WTC11 (cell line): Measurements from ENCODE around the gene ENKUR. TPM values are rescaled to one million over a fixed set of nuclear protein-coding genes. Genes with fewer than 3 reads are reported as not detected.

Experiments
- ATAC-seq: fragments of 200-7000 bp; cut with Tn5 transposase; 2 replicates; pipeline ENCODE4 v1.10.0; 2021; ENCODE audit warnings: mild to moderate bottlenecking, moderate library complexity
- CTCF ChIA-PET: fragments of 300-600 bp; sonication (Branson Sonifier 250); formaldehyde crosslinking; loops from one replicate; lab custom pipeline; 2021; ENCODE audit warnings: antibody characterized with exemption; lab: Charles Lee
- POLR2A ChIA-PET: fragments of 350-600 bp; sonication (Branson Sonifier 250); formaldehyde crosslinking; loops from one replicate; lab custom pipeline; 2021; ENCODE audit warnings: antibody characterized with exemption; lab: Charles Lee
- DNase-seq: peaks from one replicate; pipeline ENCODE4 v3.0.0; 2021; ENCODE audit warnings: low spot score
- H3K27ac Mint-ChIP-seq: 2 replicates; pipeline ENCODE4 v1.8.0; 2021; ENCODE audit warnings: mixed read lengths
- H3K27me3 Mint-ChIP-seq: 2 replicates; pipeline ENCODE4 v1.8.0; 2021; ENCODE audit warnings: low read depth, mild to moderate bottlenecking, moderate library complexity, mixed read lengths
- H3K36me3 Mint-ChIP-seq: 2 replicates; pipeline ENCODE4 v1.8.0; 2021; ENCODE audit warnings: mixed read lengths
- H3K4me1 Mint-ChIP-seq: 2 replicates; pipeline ENCODE4 v1.8.0; 2022; ENCODE audit warnings: mixed read lengths
- H3K4me3 Mint-ChIP-seq: 2 replicates; pipeline ENCODE4 v1.8.0; 2021; ENCODE audit warnings: mild to moderate bottlenecking, moderate library complexity, mixed read lengths
- H3K9me3 Mint-ChIP-seq: 2 replicates; pipeline ENCODE4 v1.8.0; 2021; ENCODE audit warnings: mixed read lengths
- EMX1 ChIP-seq: fragments of 250-450 bp; sonication (Bioruptor Pico); IDR thresholded peaks from 2 replicates; pipeline ENCODE4 v1.8.0; 2021; ENCODE audit warnings: mild to moderate bottlenecking
- FOXK1 ChIP-seq: sonication (generic); formaldehyde crosslinking; IDR thresholded peaks from 2 replicates; pipeline ENCODE4 v1.8.0; 2022; ENCODE audit warnings: mild to moderate bottlenecking, moderate library complexity, missing genetic modification reagents
- GRHL2 ChIP-seq: fragments of 250-450 bp; sonication (Bioruptor Pico); IDR thresholded peaks from 2 replicates; pipeline ENCODE4 v1.8.0; 2022; ENCODE audit warnings: mild to moderate bottlenecking, moderate library complexity; ENCODE audit not compliant: insufficient replicate concordance, severe bottlenecking
- GTF2I ChIP-seq: fragments of 250-450 bp; sonication (Bioruptor Pico); conservative IDR thresholded peaks from 2 replicates; pipeline ENCODE4 v1.4.0; 2021; ENCODE audit warnings: mild to moderate bottlenecking
- JAZF1 ChIP-seq: fragments of 250-450 bp; sonication (Bioruptor Pico); IDR thresholded peaks from 2 replicates; pipeline ENCODE4 v1.9.0; 2021; ENCODE audit warnings: moderate library complexity, mild to moderate bottlenecking, inconsistent platforms
- JUN ChIP-seq: sonication (generic); formaldehyde crosslinking; IDR thresholded peaks from 2 replicates; pipeline ENCODE4 v1.8.0; 2023; ENCODE audit warnings: mild to moderate bottlenecking, missing genetic modification reagents
- MYBL2 ChIP-seq: sonication (generic); formaldehyde crosslinking; IDR thresholded peaks from 2 replicates; pipeline ENCODE4 v1.8.1; 2023; ENCODE audit warnings: mild to moderate bottlenecking, moderate library complexity, missing genetic modification reagents
- NFE2L1 ChIP-seq: sonication (generic); formaldehyde crosslinking; IDR thresholded peaks from 2 replicates; pipeline ENCODE4 v1.8.1; 2023; ENCODE audit warnings: missing genetic modification reagents
- NR1H2 ChIP-seq: sonication (generic); formaldehyde crosslinking; IDR thresholded peaks from 2 replicates; pipeline ENCODE4 v1.9.0; 2021; ENCODE audit warnings: mild to moderate bottlenecking, moderate library complexity, missing genetic modification reagents
- NR2C2 ChIP-seq: sonication (generic); formaldehyde crosslinking; IDR thresholded peaks from 2 replicates; pipeline ENCODE4 v1.8.0; 2022; ENCODE audit warnings: mild to moderate bottlenecking, missing genetic modification reagents
- PRRX2 ChIP-seq: fragments of 250-450 bp; sonication (Bioruptor Pico); IDR thresholded peaks from 2 replicates; pipeline ENCODE4 v1.8.0; 2021; ENCODE audit warnings: mild to moderate bottlenecking
- RELA ChIP-seq: sonication (generic); formaldehyde crosslinking; IDR thresholded peaks from 2 replicates; pipeline ENCODE4 v1.8.1; 2022; ENCODE audit warnings: missing genetic modification reagents, mild to moderate bottlenecking, borderline replicate concordance
- SMAD4 ChIP-seq: sonication (generic); formaldehyde crosslinking; IDR thresholded peaks from 2 replicates; pipeline ENCODE4 v1.8.0; 2022; ENCODE audit warnings: mild to moderate bottlenecking, missing genetic modification reagents
- SOX15 ChIP-seq: fragments of 250-450 bp; sonication (Bioruptor Pico); IDR thresholded peaks from 2 replicates; pipeline ENCODE4 v1.9.0; 2021; ENCODE audit warnings: mild to moderate bottlenecking
- TEAD4 ChIP-seq: sonication (generic); formaldehyde crosslinking; IDR thresholded peaks from 2 replicates; pipeline ENCODE4 v1.8.0; 2022; ENCODE audit warnings: mild to moderate bottlenecking, missing genetic modification reagents
- ZNF138 ChIP-seq: sonication (generic); formaldehyde crosslinking; conservative IDR thresholded peaks from 2 replicates; pipeline ENCODE4 v1.8.1; 2022; ENCODE audit warnings: mild to moderate bottlenecking, moderate library complexity, missing genetic modification reagents
- ZNF317 ChIP-seq: sonication (generic); formaldehyde crosslinking; IDR thresholded peaks from 2 replicates; pipeline ENCODE4 v1.8.1; 2023; ENCODE audit warnings: low read depth, mild to moderate bottlenecking, moderate library complexity, missing genetic modification reagents, borderline replicate concordance
- ZNF396 ChIP-seq: fragments of 250-450 bp; sonication (Bioruptor Pico); IDR thresholded peaks from 2 replicates; pipeline ENCODE4 v1.8.0; 2021; ENCODE audit warnings: mild to moderate bottlenecking, moderate library complexity, borderline replicate concordance
- ZNF416 ChIP-seq: fragments of 250-450 bp; sonication (Bioruptor Pico); IDR thresholded peaks from 2 replicates; pipeline ENCODE4 v1.9.0; 2021; ENCODE audit warnings: mild to moderate bottlenecking, inconsistent platforms
- ZNF423 ChIP-seq: fragments of 250-450 bp; sonication (Bioruptor Pico); IDR thresholded peaks from 2 replicates; pipeline ENCODE4 v2.1.2; 2022; ENCODE audit warnings: mild to moderate bottlenecking, moderate library complexity
- total RNA-seq: library from RNA; stranded (reverse); gene quantifications from 3 replicates; pipeline ENCODE4 v1.2.3, GENCODE V29; 2021
- TF ChIP-seq, protein P1 (sequence below): sonication (generic); formaldehyde crosslinking; IDR thresholded peaks from 2 replicates; pipeline ENCODE4 v1.8.1; 2023; ENCODE audit warnings: mild to moderate bottlenecking, missing genetic modification reagents, moderate library complexity
- TF ChIP-seq, protein P2 (sequence below): fragments of 250-450 bp; sonication (Bioruptor Pico); IDR thresholded peaks from 2 replicates; pipeline ENCODE4 v1.9.0; 2021; ENCODE audit warnings: moderate library complexity, mild to moderate bottlenecking, inconsistent platforms, borderline replicate concordance
- TF ChIP-seq, protein P3 (sequence below): sonication (generic); formaldehyde crosslinking; IDR thresholded peaks from 2 replicates; pipeline ENCODE4 v1.8.0; 2022; ENCODE audit warnings: mild to moderate bottlenecking, missing genetic modification reagents
- TF ChIP-seq, protein P4 (sequence below): sonication (generic); formaldehyde crosslinking; IDR thresholded peaks from 2 replicates; pipeline ENCODE4 v1.8.1; 2023; ENCODE audit warnings: mild to moderate bottlenecking, missing genetic modification reagents
- TF ChIP-seq, protein P5 (sequence below): sonication (generic); formaldehyde crosslinking; IDR thresholded peaks from 2 replicates; pipeline ENCODE4 v1.8.0; 2022; ENCODE audit warnings: mild to moderate bottlenecking, missing genetic modification reagents
- TF ChIP-seq, protein P6 (sequence below): sonication (generic); formaldehyde crosslinking; IDR thresholded peaks from 2 replicates; pipeline ENCODE4 v1.8.1; 2022; ENCODE audit warnings: low read depth, mild to moderate bottlenecking, moderate library complexity, missing genetic modification reagents, borderline replicate concordance
- TF ChIP-seq, protein P7 (sequence below): sonication (generic); formaldehyde crosslinking; IDR thresholded peaks from 2 replicates; pipeline ENCODE4 v1.8.0; 2022; ENCODE audit warnings: mild to moderate bottlenecking, missing genetic modification reagents

ENKUR gene
- total RNA-seq, 1 experiment from 2014 or later, result not detected

DNA sequence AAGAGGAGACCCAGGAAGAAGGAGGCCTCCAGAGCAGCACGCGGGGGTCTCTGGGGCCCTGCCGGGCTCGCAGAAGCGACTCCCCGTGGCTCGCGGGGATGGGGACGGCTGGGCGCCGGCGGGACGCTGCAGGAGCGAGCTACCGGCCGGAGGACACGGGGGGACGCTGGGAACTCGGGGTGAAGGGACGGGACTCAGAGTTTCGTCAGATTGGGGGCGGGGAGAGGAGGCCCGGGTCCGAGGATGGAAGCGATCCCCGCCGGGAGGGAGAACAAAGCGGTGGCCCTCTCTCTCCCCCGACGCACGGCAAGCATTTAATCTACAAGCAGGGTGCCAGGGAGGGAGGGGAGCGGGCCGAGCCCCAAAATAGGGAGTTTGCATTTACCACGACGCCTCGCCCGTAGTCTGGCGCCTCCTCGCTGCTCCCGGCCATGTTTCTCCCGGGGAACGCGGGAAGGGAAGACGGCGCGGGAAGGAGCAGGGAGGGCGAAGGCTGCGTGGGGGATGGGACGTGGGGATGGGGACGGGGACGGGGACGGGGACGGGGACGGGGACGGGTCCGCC lies 63.7 kb downstream of the ENKUR start, which contains the start of gene PRTFDC1:
Gene PRTFDC1, minus strand, starts transcription at position 464 of the 564 bp plus-strand sequence. Its CDS starts 31 bp downstream, at position 433.
- Mint-ChIP-seq H3K9me3 (no peaks in the 10 kb centered on the region), H3K36me3 (no peaks in the 10 kb centered on the region), H3K4me3 (peak within 1 kb of the TSS; percentile 75), H3K27ac (peak within 1 kb of the TSS; percentile 84), H3K27me3 (no peaks in the 10 kb centered on the region), H3K4me1 (peaks cover 35% of the 10 kb centered on the region)
- DNase-seq (peak; percentile 65), ATAC-seq (peak; percentile 11)
- ChIA-PET POLR2A (interaction anchor here (0.6 to 1.7 kb wide), 10 partner anchors 24 to 231 kb away, joined by 3 to 12 read pairs (median 3); partner anchors contain the start of genes ARHGAP21, ENKUR, GPR158 and THNSL1), CTCF (interaction anchor here (0.9 to 1.7 kb wide), 7 partner anchors 17 to 309 kb away, joined by 3 to 5 read pairs (median 4); no protein-coding TSS in a partner anchor)
- TF ChIP-seq JAZF1 (CRISPR knock-in tag), result no peak
- TF ChIP-seq, protein P1, sequence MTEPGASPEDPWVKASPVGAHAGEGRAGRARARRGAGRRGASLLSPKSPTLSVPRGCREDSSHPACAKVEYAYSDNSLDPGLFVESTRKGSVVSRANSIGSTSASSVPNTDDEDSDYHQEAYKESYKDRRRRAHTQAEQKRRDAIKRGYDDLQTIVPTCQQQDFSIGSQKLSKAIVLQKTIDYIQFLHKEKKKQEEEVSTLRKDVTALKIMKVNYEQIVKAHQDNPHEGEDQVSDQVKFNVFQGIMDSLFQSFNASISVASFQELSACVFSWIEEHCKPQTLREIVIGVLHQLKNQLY (CRISPR knock-in tag), result no peak
- TF ChIP-seq, protein P2, sequence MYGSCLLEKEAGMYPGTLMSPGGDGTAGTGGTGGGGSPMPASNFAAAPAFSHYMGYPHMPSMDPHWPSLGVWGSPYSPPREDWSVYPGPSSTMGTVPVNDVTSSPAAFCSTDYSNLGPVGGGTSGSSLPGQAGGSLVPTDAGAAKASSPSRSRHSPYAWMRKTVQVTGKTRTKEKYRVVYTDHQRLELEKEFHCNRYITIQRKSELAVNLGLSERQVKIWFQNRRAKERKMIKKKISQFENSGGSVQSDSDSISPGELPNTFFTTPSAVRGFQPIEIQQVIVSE, result no peak
- TF ChIP-seq SOX15 (CRISPR knock-in tag), result no peak
- no peak for TF ChIP-seq GRHL2 (CRISPR knock-in tag)
- TF ChIP-seq MYBL2, result 0 out of 2 replicates have a peak, but pooled peaks have one; percentile 64
- TF ChIP-seq ZNF423 (CRISPR knock-in tag), result 0 out of 2 replicates have a peak, but pooled peaks have one; percentile 18
- no peak for TF ChIP-seq ZNF138 (CRISPR knock-in tag)
- TF ChIP-seq NR1H2 (CRISPR knock-in tag), result no peak
- peak; percentile 74; the same call in 1 of the 2 replicates for TF ChIP-seq ZNF416 (CRISPR knock-in tag)
- TF ChIP-seq, protein P3, sequence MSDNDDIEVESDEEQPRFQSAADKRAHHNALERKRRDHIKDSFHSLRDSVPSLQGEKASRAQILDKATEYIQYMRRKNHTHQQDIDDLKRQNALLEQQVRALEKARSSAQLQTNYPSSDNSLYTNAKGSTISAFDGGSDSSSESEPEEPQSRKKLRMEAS, result peak; percentile 38; the same call in 1 of the 2 replicates
- peak; percentile 23; the same call in 1 of the 2 replicates for TF ChIP-seq FOXK1 (CRISPR knock-in tag)
- no peak for TF ChIP-seq ZNF396 (CRISPR knock-in tag)
- no peak for TF ChIP-seq SMAD4
- TF ChIP-seq, protein P4, sequence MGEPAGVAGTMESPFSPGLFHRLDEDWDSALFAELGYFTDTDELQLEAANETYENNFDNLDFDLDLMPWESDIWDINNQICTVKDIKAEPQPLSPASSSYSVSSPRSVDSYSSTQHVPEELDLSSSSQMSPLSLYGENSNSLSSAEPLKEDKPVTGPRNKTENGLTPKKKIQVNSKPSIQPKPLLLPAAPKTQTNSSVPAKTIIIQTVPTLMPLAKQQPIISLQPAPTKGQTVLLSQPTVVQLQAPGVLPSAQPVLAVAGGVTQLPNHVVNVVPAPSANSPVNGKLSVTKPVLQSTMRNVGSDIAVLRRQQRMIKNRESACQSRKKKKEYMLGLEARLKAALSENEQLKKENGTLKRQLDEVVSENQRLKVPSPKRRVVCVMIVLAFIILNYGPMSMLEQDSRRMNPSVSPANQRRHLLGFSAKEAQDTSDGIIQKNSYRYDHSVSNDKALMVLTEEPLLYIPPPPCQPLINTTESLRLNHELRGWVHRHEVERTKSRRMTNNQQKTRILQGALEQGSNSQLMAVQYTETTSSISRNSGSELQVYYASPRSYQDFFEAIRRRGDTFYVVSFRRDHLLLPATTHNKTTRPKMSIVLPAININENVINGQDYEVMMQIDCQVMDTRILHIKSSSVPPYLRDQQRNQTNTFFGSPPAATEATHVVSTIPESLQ (CRISPR knock-in tag), result no peak
- TF ChIP-seq ZNF317 (CRISPR knock-in tag), result no peak
- no peak for TF ChIP-seq JUN (CRISPR knock-in tag)
- TF ChIP-seq NR2C2 (CRISPR knock-in tag), result no peak
- no peak for TF ChIP-seq EMX1 (CRISPR knock-in tag)
- TF ChIP-seq PRRX2 (CRISPR knock-in tag), result no peak
- TF ChIP-seq TEAD4, result no peak
- TF ChIP-seq, protein P5, sequence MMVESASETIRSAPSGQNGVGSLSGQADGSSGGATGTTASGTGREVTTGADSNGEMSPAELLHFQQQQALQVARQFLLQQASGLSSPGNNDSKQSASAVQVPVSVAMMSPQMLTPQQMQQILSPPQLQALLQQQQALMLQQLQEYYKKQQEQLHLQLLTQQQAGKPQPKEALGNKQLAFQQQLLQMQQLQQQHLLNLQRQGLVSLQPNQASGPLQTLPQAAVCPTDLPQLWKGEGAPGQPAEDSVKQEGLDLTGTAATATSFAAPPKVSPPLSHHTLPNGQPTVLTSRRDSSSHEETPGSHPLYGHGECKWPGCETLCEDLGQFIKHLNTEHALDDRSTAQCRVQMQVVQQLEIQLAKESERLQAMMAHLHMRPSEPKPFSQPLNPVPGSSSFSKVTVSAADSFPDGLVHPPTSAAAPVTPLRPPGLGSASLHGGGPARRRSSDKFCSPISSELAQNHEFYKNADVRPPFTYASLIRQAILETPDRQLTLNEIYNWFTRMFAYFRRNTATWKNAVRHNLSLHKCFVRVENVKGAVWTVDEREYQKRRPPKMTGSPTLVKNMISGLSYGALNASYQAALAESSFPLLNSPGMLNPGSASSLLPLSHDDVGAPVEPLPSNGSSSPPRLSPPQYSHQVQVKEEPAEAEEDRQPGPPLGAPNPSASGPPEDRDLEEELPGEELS (CRISPR knock-in tag), result peak; percentile 9; the same call in 1 of the 2 replicates
- peak; percentile 52; the same call in 1 of the 2 replicates for TF ChIP-seq NFE2L1 (CRISPR knock-in tag)
- TF ChIP-seq, protein P6, sequence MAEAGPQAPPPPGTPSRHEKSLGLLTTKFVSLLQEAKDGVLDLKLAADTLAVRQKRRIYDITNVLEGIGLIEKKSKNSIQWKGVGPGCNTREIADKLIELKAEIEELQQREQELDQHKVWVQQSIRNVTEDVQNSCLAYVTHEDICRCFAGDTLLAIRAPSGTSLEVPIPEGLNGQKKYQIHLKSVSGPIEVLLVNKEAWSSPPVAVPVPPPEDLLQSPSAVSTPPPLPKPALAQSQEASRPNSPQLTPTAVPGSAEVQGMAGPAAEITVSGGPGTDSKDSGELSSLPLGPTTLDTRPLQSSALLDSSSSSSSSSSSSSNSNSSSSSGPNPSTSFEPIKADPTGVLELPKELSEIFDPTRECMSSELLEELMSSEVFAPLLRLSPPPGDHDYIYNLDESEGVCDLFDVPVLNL (CRISPR knock-in tag), result peak; percentile 87
- TF ChIP-seq, protein P7, sequence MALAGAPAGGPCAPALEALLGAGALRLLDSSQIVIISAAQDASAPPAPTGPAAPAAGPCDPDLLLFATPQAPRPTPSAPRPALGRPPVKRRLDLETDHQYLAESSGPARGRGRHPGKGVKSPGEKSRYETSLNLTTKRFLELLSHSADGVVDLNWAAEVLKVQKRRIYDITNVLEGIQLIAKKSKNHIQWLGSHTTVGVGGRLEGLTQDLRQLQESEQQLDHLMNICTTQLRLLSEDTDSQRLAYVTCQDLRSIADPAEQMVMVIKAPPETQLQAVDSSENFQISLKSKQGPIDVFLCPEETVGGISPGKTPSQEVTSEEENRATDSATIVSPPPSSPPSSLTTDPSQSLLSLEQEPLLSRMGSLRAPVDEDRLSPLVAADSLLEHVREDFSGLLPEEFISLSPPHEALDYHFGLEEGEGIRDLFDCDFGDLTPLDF, result no peak
- TF ChIP-seq RELA (CRISPR knock-in tag), result no peak
- no peak for TF ChIP-seq GTF2I
